ENCODE measurements around the gene WDHD1.
"Not testable (repeated sequence)": the region's sequence is repeated elsewhere in the genome, so short reads cannot be mapped to it uniquely, and the experiment has no call there.

Gene WDHD1

DNA sequence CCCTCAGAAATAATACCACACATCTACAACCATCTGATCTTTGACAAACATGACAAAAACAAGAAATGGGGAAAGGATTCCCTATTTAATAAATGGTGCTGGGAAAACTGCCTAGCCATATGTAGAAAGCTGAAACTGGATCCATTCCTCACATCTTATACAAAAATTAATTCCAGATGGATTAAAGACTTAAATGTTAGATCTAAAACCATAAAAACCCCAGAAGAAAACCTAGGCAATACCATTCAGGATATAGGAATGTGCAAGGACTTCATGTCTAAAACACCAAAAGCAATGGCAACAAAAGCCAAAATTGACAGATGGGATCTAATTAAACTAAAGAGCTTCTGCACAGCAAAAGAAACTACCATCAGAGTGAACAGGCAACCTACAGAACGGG lies 74.1 kb downstream of the WDHD1 start:
- not testable (repeated sequence) for DNase-seq (ENCODE audit: low spot score)

- DNase-seq (ENCODE audit: low spot score), result no peak
Measured at GRCh38 chr14:54947230-54947629, 79.7 kb downstream of the WDHD1 start.

GRCh38 chr14:54946500-54946899 lies 80.4 kb downstream of the WDHD1 start:
- no peak for DNase-seq (ENCODE audit: low spot score)

DNA sequence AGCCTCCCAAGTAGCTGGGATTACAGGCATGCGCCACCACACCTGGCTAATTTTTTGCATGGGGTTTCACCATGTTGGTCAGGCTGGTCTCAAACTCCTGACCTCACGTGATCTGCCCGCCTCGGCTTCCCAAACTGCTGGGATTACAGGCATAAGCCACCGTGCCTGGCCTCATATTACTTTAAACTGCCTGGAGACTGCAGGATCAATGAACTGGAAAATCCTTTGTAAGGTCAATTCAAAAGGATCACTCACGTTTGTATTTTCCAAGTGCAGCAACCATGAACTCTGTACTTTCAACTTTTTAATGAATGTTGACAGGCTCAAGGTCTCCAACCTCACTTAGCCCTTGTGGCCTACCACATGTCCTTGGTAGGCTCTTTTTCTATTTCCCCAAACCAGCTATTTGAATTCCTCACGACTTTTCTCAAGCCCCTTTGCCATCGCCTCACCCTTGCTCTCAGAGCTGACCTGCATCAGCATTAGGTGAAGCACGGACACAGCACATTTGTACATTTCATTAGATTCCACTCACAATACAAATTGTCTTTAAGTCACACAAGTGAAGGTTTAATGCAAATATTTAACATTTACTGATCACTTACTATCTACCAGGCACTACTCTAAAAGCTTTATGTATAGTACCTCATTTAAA lies 82.0 kb downstream of the WDHD1 start:
- DNase-seq (ENCODE audit: low spot score), result no peak

DNA sequence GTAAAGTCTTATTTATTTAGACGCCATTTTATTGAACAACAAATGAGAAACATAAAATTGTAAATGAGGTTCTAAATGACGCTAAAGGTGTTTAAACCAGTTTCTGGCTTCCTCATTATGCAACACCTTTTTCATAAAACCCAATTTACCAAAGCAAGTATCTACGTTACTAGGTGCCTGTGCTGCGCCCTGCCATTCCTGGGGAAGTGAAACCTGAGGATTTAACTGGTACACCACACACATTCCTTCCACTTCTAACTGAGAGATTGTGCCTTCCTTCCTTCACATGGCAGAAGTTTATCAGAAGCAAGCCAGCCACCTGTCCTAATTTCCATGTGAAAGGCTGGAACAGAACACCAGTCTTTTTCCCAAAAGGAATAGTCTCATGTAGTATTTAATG lies 84.0 kb downstream of the WDHD1 start:
- DNase-seq (ENCODE audit: low spot score), result no peak

GRCh38 chr14:54936816-54937215 lies 90.1 kb downstream of the WDHD1 start:
- no peak for DNase-seq (ENCODE audit: low spot score)

DNA sequence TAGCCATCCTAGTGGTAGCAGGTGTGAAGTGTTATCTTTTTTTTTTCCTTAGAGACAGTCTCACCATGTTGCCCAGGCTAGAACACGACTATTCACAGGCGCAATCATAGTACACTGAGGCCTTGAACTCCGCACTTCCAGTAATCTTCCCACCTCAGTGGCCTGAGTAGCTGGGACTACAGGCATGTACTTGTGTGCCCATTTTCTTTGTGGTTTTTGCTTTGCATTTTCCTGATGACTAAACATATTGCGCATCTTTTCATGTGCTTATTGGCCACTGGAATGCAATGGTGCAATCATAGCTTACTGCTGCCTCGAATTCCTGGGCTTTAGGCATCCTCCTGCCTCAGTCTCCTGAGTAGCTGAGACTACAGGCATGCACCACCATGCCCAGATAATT lies 90.9 kb downstream of the WDHD1 start:
- no peak for DNase-seq (ENCODE audit: low spot score)

- DNase-seq (ENCODE audit: low spot score), result no peak
Measured at GRCh38 chr14:54935100-54935499, 91.8 kb downstream of the WDHD1 start.

DNA sequence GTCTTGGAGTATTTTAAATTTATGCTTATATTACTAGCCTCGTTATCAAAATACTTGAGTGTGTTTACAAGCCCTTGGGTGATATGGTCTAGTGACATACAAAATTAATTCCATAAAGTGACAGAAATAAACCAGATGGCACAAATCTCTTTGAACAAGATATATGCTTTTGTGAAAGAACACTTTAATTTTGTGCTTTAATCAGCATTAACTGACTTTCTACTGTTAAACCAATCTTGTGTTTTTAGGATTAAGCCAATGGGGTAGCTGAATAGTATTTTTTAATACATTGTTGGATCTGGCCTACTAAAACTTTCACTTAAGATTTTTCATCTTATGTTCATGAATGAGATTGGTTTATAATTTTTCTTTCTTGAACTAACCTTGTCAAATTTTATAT lies 93.9 kb downstream of the WDHD1 start:
- DNase-seq (ENCODE audit: low spot score), result no peak

- no peak for DNase-seq (ENCODE audit: low spot score)
Measured at GRCh38 chr14:54931598-54932340, 95.1 kb downstream of the WDHD1 start.

GRCh38 chr14:54931101-54931500 lies 95.8 kb downstream of the WDHD1 start:
- DNase-seq (ENCODE audit: low spot score), result no peak

DNA sequence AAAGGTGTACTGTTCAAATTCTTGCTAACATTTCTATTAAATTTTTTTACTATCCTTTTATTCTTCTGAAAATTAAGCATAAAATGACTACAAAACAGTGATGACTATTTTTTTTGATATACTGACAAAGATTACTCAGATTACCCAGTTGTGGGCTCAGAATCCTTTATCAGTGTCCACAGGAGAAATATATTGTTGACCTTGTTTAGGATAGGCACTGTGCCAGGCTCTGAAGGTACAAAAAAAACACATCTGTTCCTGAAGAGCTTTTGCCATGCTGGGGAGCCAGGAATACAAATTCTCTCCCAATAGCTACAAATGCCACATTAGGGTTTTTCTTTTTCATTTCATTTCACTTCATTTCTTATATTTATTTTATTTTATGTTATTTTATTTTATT lies 97.3 kb downstream of the WDHD1 start:
- DNase-seq (ENCODE audit: low spot score), result no peak

DNA sequence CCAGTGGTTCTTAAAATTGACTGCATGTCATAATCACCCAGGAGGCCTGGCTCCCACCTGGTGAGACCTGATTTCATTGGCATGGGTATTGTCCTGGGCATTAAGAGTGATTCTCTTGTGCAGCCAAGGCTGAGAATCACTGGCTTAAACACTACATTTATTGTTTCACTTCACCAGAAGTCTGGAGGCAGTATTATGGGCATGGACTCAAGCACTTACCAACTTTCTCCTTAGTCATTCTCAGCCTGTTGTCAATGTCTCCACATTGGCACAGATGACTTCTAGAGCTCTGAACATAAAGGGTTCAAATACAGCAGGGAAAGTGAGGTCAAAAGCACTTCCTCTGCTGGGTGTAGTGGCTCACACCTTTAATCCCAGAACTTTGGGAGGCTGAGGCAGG lies 98.7 kb downstream of the WDHD1 start:
- DNase-seq (ENCODE audit: low spot score), result no peak

GRCh38 chr14:54927551-54927950 lies 99.3 kb downstream of the WDHD1 start:
- no peak for DNase-seq (ENCODE audit: low spot score)

DNA sequence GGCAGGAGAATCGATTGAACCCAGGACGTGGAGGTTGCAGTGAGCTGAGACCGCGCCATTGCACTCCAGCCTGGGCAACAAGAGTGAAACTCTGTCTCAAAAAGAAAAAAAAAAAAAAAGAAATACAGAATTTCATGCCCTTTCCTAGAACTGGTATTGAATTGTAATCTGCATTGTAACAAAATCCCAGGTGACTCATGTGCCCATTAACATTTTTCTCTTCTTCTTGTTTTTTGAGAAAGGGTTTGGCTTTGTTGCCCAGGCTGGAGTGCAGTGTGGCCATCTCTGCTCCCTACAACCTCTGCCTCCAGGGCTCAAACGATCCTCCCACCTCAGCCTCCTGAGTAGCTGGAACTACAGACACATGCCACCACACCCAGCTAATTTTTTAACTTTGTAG lies 100.3 kb downstream of the WDHD1 start:
- DNase-seq (ENCODE audit: low spot score), result not testable (repeated sequence)

GRCh38 chr14:54922598-54922997 lies 104.3 kb downstream of the WDHD1 start:
- no peak for DNase-seq (ENCODE audit: low spot score)

- no peak for DNase-seq (ENCODE audit: low spot score)
Measured at GRCh38 chr14:54920052-54920451, 106.8 kb downstream of the WDHD1 start.

DNA sequence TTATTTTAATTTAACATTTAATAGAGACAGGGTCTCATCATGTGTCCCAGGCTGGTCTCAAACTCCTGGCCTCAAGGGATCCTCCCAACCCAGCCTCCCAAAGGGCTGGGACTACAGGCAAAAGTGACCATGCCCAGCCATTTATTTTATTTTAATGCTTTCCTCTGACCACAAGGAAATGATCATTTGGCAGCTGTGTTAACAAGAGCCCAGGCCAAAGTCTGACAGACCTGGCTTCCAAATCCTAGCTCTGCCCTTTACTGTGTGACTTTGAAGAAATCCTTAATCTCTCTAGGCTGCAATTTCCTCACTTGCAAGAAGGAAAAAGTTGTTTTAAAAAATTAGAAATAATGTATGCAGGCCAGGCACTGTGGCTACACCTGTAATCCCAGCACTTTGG lies 107.6 kb downstream of the WDHD1 start:
- DNase-seq (ENCODE audit: low spot score), result no peak

DNA sequence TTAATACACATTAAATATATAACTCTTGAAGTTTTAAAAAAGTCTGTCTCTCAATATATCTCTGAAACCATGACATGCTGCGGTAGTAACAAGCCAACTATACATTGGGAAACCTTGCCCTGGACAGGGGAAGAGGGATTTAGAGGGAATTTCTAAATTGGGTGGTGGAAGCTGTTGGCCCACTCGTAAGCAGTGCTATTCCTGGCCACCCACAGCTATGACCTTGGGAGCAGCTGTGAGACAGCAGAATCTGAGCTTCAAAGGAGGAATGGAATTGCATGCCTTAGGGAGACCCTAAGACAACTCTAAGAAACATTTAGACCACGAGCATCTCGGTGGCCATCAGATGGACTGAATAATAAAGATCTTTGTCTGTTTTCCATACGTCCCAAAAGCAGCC lies 108.5 kb downstream of the WDHD1 start:
- DNase-seq (ENCODE audit: low spot score), result no peak

- DNase-seq (ENCODE audit: low spot score), result no peak
Measured at GRCh38 chr14:54916101-54916500, 110.8 kb downstream of the WDHD1 start.

- DNase-seq (ENCODE audit: low spot score), result no peak
Measured at GRCh38 chr14:54909817-54910558, 116.9 kb downstream of the WDHD1 start.

DNA sequence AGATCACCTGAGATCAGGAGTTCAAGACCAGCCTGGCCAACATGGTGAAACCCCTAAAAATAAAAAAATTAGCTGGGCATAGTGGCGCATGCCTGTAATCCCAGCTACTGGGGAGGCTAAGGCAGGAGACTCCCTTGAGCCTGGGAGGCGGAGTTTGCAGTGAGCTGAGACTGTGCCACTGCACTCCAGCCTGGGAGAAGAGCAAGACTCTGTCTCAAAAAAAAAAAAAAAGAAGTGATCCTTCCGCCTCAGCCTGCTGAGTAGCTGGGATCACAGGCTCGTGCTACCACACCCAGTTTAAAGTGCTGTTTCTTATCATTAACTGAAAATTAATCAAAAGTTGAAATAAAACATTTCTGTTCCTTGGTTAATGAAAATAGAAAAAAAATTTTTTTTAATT lies 117.9 kb downstream of the WDHD1 start:
- not testable (repeated sequence) for DNase-seq (ENCODE audit: low spot score)

DNA sequence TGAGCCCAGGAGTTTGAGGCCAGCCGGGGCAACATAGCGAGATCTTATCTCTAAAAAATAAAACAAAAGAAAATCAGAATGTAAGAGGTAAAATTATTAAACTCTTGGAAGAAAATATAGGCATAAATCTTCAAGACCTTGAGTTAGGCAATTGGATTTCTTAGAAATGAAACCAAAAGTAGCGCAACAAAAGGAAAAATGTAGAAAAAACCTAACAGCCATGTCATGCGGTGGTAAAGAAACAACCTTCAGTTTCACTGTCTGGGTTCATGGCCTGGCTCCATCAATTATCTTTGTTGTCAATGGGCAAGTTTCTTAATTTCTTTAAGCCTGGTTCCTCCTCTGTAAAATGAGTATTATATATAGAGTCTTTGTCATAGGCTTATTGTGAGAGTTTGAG lies 118.7 kb downstream of the WDHD1 start:
- no peak for DNase-seq (ENCODE audit: low spot score)
